H1 (cell line): ENCODE measurements around the gene PPA1. TPM values are rescaled to one million over a fixed set of nuclear protein-coding genes. Genes with fewer than 3 reads are reported as not detected.

ENCODE experiments used
- CBX5 ChIP-seq: fragments of 300-800, 300-1000 bp; sonication (generic); IDR thresholded peaks from 2 replicates; pipeline ENCODE4 v1.7.1; 2016; ENCODE audit warnings: antibody characterized with exemption, low read length, low read depth
- GTF2F1 ChIP-seq: IDR thresholded peaks from 2 replicates; pipeline ENCODE4 v1.6.1; 2012; ENCODE audit warnings: low read depth, low read length, improper control_type of control experiment, borderline replicate concordance
- KDM4A ChIP-seq: IDR thresholded peaks from one replicate; pipeline ENCODE4 v1.7.1; 2012; ENCODE audit warnings: low read depth, mild to moderate bottlenecking, moderate library complexity, low read length, inconsistent platforms; ENCODE audit not compliant: severe bottlenecking
- YY1 ChIP-seq: IDR thresholded peaks from 2 replicates; pipeline ENCODE4 v1.6.1; 2011; ENCODE audit warnings: low read depth, mild to moderate bottlenecking, low read length
- polyA plus RNA-seq, 7 experiments: library from polyadenylated mRNA; depleted of rRNA in 3 of 7; stranded (reverse) in 5 of 7; unstranded in 2 of 7; fragments of >200 nt in 5 of 7; fragments of 200-250 nt in 2 of 7; gene quantifications; 1 replicate in 5 of 7; 2 replicates in 1 of 7; 4 replicates in 1 of 7; pipeline versions ENCODE4 v1.2.1 to v1.2.3, GENCODE V29; 2011 to 2013; ENCODE audit warnings: missing spikeins in 2 of 7, mixed read lengths in 2 of 7
- total RNA-seq: library from RNA; stranded (reverse); fragmentation: NEBNext Ultra II Directional; extraction: Animal tissue kit (Norgen Biotek cat#: 25700); gene quantifications from 2 replicates; pipeline ENCODE4 v1.2.1, GENCODE V29; 2021

PPA1 gene
- total and polyA plus RNA-seq, 2 of the 8 experiments (the other 6 are each of a cell fraction or from before 2014, with no cell fraction given) = 77.0 to 191 TPM

- no peak for TF ChIP-seq YY1
- no peak for TF ChIP-seq KDM4A
- TF ChIP-seq CBX5 = no peak
- no peak for TF ChIP-seq GTF2F1
Measured at GRCh38 chr10:70269741-70270140, 36.5 kb upstream of the PPA1 start (continued).
